GM19395 (cell line): Measurements from ENCODE around the gene TBCD.
A peak's percentile ranks its signal among the peaks of the same experiment; 100 is the strongest.

Experiments
- ATAC-seq: cut with Tn5 transposase; IDR thresholded peaks from one replicate; pipeline ENCODE4 v1.9.1; 2021; ENCODE audit warnings: mild to moderate bottlenecking, moderate library complexity; ENCODE audit not compliant: unreplicated experiment

TBCD gene

GRCh38 chr17:82848022-82848592, 96.2 kb downstream of the TBCD start:
- ATAC-seq, result no peak

GRCh38 chr17:82849076-82849945, 97.4 kb downstream of the TBCD start:
- no peak for ATAC-seq

DNA sequence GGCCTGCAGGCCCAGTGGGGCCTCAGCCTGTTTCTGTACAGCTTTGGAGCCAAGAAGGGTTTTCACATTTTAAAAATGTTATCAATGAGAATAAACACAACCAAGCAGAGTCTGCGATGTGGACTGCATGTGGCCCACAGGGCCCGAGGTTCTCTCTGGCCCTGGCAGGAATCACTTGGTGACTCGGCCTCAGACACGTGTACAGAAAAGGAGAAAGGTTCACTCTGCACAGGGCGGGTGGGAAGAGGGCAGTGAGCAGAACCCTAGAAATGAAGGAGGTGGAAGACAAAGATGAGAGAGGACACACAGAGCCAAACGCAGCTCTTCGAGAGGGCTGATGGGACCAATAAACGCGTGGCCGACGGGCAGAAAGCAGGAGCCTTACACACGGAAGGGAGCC, 99.5 kb downstream of the TBCD start:
- ATAC-seq, result no peak

- no peak for ATAC-seq
Measured at GRCh38 chr17:82854226-82854625, 102.4 kb downstream of the TBCD start.

DNA sequence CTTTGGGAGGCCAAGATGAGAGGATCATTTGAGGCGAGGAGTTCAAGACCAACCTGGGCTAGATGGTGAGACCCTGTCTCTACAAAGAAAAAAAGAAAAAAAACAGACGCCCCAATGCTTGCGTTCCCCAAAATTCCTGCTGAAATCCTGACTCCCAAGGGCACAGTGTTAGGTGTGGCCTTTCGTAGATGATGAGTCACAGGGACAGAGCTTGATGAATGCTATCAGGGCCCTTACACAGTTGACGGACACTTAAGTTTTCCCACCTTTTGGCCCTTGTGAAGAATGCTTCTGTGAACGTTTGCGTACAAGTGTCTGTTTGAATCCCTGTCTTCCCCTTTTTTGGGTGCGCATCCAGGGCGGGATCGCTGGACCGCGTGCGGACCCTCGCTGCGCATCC, 104.5 kb downstream of the TBCD start:
- no peak for ATAC-seq

- no peak for ATAC-seq
Measured at GRCh38 chr17:82858376-82859126, 106.7 kb downstream of the TBCD start.

DNA sequence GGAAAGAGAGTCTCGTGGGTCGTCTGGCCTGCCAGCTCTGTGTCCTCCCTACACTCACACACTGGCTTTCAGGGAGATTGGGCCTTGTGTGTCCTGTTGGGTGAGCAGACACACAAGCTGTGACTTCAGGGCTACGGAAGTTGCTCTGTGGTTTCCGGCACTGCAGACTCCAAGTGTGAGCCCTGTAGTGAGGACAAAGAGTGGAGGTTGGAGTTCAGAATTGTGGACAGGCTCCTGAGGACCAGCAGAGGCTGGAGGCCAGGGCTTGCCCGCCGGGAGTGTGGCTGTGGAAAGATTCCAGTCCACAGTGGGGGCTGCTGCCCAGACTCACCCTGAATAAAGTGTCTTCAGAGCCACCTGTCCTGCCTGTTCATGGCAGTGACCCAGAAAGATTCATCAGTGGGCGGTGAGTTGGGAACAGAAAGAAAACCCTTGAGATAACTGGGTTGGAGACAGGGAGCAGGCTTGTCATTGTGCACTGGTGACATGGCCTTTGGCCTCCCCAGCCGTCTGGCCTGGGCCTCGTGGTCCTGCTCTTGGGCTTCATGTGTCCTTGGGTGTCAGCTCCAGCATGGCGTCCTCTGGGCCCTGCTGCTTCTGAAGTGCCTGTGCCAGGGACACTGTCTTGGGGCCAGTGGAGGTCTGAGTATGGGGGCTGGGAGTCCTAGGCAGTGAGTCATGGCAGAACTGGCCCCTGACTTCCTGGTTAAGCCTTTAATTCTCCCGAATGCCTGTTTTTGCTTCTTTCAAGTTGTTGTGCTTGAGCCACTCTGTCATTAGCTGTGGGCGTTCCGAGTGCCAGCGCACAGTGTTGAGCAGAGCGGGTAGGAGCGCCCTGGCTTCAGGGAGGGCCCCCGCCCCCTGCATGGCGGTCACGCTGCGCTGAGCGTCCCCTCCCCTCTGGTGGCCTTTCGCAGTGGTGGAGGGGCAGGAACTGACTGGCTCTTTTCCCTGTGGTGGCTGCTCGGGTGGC, 107.9 kb downstream of the TBCD start:
- ATAC-seq, result no peak

DNA sequence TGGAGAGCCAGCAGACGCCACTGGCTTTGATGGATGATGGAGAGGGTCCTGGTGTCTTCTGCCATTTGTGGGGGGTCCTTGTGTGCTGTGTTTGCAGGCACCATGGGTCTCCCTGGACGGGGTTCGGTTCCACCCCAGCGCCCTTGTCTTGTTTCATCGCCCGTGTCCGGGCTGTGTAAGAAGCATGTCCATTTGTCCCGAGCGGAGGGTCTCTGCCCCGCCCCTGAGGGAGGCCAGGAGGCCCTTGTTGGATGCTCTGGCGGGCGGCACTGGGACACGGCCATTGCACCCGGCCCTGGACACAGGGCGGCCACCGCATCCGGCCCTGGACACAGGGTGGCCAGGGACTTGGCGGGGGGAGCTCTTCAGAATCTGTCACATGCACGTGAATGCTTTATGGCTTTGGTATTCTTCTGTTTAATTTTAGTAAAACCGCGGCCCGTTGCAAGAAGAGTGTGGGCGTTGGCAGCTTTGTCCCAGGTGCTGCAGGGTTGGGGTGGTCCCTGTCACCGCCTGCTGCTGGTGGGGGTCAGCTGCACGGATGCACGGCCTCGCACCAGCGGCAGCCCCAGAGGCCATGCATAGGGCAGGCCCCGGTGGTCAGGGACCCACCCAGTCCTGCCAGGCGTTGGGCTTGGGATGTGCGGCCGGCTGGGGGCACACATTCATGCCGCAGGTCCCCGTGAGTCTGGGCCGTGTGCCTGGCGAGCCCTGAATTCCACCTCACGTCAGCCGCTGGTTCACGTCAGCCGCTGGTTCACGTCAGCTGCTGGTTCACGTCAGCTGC, 108.9 kb downstream of the TBCD start:
- ATAC-seq, result no peak

DNA sequence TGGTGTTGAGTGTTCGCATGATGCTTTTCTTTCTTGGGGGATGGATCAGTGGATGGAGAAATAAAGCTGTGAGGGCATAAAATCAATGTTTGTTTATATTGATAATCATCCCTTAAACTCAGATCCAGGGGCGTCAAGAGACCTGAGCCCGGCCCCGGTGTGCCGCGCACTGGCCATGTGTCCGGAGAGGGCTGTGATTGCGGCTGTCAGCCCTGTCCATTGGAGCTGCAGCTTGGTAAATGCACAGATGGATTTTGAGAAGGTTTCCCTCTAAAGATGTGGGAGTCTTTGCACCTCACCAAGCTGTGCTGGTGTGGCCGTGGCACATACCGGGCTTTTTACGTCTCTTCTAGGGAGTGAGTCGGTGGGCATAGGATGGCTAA, 109.5 kb downstream of the TBCD start:
- no peak for ATAC-seq

DNA sequence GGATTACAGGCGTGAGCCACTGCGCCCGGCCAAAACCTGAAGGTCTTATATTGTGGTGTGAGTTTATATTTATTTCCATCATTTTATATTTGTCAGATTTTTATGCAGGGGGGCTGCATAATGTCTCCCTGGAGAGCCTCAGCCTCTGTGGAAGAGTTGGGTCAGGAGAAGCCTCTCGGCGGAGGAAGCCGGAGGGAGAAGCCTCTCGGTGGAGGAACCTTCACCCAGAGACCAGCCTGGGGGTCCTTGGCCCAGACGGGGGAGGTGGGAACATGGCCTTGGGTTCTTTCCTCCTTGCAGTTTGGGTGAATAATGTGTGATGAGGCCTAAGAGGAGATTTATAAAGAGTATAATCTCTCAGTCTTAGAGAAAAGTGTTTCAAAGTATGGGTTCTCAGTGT, 110.3 kb downstream of the TBCD start:
- no peak for ATAC-seq

GRCh38 chr17:82862737-82863382, 111.0 kb downstream of the TBCD start:
- ATAC-seq, result no peak

DNA sequence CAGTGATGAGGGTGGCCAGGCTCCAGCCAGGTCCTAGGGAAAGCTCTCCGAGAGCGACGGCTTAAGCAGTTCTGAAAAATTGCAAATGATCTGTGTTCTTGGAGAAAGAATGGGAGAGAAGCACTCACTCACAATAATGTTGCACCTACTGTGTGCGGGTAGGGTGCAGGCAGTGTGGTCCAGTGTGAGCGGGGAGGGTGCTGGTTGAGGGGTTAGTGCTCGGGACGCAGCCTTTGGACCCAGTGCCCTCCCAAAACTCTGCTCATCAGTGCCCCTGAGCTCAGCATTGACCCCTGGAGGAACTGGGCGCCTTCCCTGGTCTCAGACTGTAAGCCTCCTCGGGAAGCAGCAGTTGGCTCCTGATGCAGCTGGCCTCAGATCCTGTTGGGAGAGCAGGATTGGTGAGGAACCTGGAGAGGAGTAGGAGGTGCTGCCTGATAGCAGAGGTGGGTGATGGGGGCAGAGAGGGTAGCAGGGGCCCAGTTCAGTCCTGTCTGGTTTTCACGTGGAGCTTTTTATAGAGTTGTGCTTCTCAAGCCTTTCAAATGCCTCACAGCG, 111.6 kb downstream of the TBCD start:
- no peak for ATAC-seq

DNA sequence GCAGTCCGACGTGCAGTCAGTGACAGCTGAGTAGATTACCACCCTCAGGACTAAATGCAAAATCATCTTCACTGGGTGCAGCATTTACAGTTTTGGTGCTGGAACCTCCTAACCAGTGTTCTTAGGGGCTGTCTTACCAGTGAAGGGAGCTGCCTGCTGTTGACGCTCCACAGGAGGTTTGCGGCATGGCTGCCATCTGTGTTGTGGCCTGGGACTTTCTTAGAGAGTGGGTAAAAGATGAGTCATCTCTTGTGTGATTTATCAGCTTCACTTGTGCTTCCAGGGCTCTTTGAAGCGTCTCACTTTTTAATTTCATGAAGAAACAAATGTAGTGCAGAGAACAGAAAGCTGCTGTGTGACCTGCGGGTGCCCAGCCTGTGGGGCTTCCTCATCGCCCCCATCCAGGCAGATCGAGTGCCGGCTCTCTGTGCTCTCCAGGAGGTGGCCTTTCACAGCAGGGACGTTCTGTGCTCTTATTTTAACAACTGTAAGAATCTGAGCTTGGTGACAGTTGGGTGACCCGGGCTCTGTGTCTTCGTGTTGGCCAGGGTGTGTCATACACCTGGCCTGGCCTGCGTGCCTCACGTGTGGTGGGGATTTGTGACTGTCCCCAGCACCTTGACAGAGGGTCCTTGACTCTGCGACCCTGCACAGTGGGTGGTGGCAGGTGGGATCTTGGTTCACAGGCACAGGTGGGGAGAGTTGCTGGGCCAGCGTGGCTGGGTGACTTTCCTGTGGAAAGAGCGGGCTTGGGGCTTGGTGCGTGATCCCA, 112.3 kb downstream of the TBCD start:
- ATAC-seq, result peak; percentile 80

GRCh38 chr17:82864713-82865248, 112.9 kb downstream of the TBCD start:
- ATAC-seq, result no peak

DNA sequence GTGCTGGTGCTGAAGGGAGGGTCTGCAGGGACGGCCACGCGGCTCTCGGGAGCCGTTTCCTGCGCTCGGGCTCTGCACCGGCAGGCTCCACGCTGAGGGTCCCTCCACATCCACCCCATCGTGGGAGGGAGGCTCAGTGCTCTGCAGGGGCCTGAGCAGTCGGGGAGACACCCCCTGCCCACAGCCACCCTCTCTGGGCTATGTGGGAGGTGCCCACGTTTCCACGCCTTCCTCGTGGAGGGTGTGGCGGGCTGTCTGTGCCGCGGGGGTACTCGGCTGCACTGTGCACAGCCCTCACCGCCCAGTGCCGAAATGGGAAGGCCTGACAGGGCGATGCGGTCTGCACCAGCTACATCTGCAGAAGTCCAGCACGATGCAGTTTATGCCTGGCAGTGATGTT, 113.4 kb downstream of the TBCD start:
- no peak for ATAC-seq

DNA sequence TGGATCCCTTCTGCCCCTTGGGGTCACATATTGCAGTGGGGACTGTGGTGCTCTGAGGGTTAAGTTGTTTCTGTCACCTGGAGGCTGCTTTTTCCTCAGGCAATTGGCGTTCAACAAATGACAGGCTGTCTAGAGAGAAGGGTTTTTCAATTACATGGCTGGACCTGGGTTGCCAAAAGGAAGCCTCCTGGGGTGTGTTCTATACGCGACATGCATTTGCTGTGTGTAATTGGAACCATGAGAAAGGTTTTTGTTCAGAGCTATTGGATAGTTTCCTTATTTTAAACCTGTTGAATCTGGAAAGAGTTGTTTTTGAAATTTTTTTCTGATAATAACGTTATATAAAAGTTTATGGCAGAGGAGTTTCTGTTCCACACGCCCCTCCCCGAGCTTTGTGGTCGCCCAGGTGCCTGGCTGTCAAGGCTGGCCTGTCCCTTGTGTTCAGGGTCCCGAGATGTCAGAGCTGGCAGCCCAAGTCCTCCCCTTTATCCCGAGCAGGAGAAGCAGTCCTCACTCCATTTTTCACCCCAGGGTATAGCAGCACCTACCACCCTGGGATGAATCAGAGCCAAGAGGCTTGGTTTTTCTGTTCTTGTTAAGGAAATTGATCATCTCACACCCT, 114.0 kb downstream of the TBCD start:
- no peak for ATAC-seq

GRCh38 chr17:82866590-82867191, 114.8 kb downstream of the TBCD start:
- no peak for ATAC-seq
